Measurements from ENCODE around the gene FGF12. TPM values are rescaled to one million over a fixed set of nuclear protein-coding genes. Genes with fewer than 3 reads are reported as not detected.

Gene FGF12
- total RNA-seq, 3 donors from 2014 or later: 0.44 to 2.1 (median 0.66) TPM

DNA sequence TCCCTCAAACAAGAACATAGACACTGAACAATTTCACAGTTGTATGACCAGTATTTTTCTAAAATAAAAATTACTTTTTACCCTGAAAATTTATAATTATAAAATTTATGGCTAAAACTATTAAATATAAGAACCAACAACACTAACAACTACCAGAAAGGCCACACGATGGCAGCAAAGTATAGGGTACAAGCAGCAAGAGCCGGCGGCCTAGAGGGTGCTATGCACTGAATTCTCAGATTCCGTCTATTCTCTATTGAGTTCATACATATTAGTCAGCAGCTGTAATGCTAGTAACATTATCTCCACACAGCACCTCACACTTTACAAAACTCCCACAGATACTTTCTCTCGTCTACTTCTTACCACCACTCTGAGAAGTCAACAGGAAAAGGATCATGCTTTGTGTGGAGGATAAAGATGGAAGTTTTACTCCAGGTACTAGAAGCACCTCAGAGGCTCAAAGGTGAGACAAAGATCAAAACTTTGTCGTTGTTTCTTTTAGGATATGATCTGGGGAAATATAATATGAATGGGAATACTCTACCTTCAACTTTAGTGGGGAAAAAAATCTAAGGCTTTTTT lies 160.5 kb downstream of the FGF12 start:
- TF ChIP-seq POLR2A (IDR thresholded peaks at IDR 0.05): no peak
- TF ChIP-seq, protein P1, sequence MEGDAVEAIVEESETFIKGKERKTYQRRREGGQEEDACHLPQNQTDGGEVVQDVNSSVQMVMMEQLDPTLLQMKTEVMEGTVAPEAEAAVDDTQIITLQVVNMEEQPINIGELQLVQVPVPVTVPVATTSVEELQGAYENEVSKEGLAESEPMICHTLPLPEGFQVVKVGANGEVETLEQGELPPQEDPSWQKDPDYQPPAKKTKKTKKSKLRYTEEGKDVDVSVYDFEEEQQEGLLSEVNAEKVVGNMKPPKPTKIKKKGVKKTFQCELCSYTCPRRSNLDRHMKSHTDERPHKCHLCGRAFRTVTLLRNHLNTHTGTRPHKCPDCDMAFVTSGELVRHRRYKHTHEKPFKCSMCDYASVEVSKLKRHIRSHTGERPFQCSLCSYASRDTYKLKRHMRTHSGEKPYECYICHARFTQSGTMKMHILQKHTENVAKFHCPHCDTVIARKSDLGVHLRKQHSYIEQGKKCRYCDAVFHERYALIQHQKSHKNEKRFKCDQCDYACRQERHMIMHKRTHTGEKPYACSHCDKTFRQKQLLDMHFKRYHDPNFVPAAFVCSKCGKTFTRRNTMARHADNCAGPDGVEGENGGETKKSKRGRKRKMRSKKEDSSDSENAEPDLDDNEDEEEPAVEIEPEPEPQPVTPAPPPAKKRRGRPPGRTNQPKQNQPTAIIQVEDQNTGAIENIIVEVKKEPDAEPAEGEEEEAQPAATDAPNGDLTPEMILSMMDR (IDR thresholded peaks at IDR 0.05): peak; percentile 25 to 78 (median 76)
- TF ChIP-seq POLR2AphosphoS5 (IDR thresholded peaks at IDR 0.05): no peak
- Histone ChIP-seq H3K27ac (no peak overlapping the region), H3K4me3 (no peak overlapping the region), H3K4me1 (no peaks in the 10 kb centered on the region), H3K27me3 (no peaks in the 10 kb centered on the region), H3K36me3 (no peaks in the 10 kb centered on the region), H3K9me3 (no peaks in the 10 kb centered on the region)
- intact Hi-C loops (cut with DNase I; ENCODE audit: low total_unique reads): no loop called here
- peak; percentile 63 to 80 for DNase-seq (ENCODE audit: low spot score in 2 of 2)

DNA sequence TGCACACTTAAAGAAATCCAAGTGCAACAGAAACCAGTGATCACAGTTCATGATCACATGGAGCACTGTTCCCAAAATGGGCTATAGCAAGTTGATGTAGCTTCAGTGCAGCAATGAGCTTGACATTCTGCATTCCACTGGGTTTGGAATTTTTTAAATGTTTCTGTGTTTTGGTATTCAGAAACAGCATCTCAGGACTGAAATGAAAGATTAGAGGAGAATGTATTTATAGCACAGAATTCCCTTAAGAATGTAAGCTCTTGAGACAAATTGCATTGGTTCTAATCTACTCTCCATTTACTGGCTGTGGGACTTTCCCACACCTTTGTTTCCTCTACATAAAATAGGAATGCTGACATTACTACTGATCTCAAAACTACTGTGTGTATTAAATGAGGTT lies 162.7 kb downstream of the FGF12 start:
- H3K4me3 ChIP-seq: no peak overlapping the region
- H3K36me3 ChIP-seq: no peaks in the 10 kb centered on the region
- TF ChIP-seq, protein P1 (IDR thresholded peaks at IDR 0.05): no peak
- TF ChIP-seq POLR2AphosphoS5 (IDR thresholded peaks at IDR 0.05) (no peak), POLR2A (IDR thresholded peaks at IDR 0.05) (no peak)
- intact Hi-C loops (cut with DNase I; ENCODE audit: low total_unique reads): no loop called here
- H3K9me3 ChIP-seq: no peaks in the 10 kb centered on the region
- H3K27ac ChIP-seq: no peak overlapping the region
- H3K27me3 ChIP-seq: no peaks in the 10 kb centered on the region
- H3K4me1 ChIP-seq: no peaks in the 10 kb centered on the region
- DNase-seq (ENCODE audit: low spot score in 2 of 2): no peak

DNA sequence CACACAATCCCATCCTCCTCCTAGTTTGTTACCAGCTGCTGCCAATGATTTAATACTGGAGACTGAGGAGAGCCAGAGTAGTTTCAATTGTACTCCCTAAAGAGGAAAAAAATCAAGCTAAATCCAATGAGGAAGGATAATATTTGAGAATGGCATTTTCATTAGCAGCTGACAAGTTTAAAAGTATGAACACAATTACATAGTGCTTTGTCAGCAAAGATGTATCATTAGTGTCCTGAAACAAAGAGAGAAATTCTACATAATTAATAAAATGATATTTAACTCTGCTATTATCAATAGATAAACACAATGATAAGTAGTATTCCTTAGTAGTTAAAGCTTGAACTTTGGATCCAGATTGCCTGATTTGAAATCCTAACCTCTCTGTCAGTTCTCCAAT lies 163.9 kb downstream of the FGF12 start:
- TF ChIP-seq POLR2AphosphoS5 (IDR thresholded peaks at IDR 0.05): no peak
- no peak for TF ChIP-seq POLR2A (IDR thresholded peaks at IDR 0.05)
- TF ChIP-seq, protein P1 (IDR thresholded peaks at IDR 0.05): no peak
- DNase-seq (ENCODE audit: low spot score in 2 of 2): no peak
- intact Hi-C loops (cut with DNase I; ENCODE audit: low total_unique reads): no loop called here
- H3K9me3 ChIP-seq: no peaks in the 10 kb centered on the region
- no peaks in the 10 kb centered on the region for H3K4me1 ChIP-seq
- no peaks in the 10 kb centered on the region for H3K27me3 ChIP-seq
- no peak overlapping the region for H3K27ac ChIP-seq
- no peak overlapping the region for H3K4me3 ChIP-seq
- no peaks in the 10 kb centered on the region for H3K36me3 ChIP-seq

DNA sequence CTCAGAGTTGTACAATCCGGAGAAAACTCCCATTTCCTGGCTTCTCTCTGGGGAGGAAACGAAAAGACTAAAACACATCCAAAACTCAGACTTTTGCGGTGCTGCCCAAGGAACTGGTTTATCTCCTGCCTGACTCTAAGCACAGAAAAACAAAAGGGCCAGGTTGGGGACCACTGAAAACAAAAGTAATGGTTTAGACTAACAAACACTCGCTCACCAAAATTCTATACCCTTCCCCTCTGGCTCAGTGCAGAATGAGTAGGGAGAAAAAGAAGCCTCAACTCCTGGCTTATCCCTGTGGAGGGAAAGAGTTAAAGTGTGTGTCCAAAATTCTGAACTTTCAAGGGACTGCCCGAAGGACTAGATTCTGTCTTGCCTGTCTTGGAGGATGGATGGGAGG lies 173.6 kb downstream of the FGF12 start:
- TF ChIP-seq POLR2AphosphoS5 (IDR thresholded peaks at IDR 0.05) (no peak), POLR2A (IDR thresholded peaks at IDR 0.05) (no peak)
- TF ChIP-seq, protein P1 (IDR thresholded peaks at IDR 0.05): no peak
- Histone ChIP-seq H3K4me1 (no peaks in the 10 kb centered on the region), H3K27ac (no peak overlapping the region), H3K27me3 (no peaks in the 10 kb centered on the region), H3K36me3 (no peaks in the 10 kb centered on the region), H3K4me3 (no peak overlapping the region), H3K9me3 (peaks cover 0 to 7% of the 10 kb centered on the region in 2 donors)
- intact Hi-C loops (cut with DNase I; ENCODE audit: low total_unique reads): no loop called here
- DNase-seq (ENCODE audit: low spot score in 2 of 2): no peak

DNA sequence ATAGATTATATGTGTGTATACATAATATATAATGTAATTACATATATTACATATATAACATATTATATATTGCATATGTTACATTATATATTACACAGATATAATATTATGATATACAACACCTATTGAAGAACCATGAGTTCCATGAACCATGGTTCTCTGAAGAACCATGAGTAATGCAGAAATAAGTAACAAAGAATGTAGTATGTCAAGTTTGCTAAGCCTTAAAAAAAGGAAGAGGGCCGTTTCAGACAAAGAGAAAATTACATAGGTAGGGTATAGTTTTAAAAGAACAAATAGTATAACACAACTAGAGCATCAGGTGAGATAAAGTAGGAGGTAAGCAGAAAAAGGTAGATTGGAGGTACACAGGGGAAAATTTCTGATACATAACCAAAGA lies 177.0 kb downstream of the FGF12 start:
- Histone ChIP-seq H3K9me3 (peaks cover 0 to 5% of the 10 kb centered on the region in 2 donors), H3K4me1 (no peaks in the 10 kb centered on the region), H3K27me3 (no peaks in the 10 kb centered on the region), H3K36me3 (no peaks in the 10 kb centered on the region), H3K27ac (no peak overlapping the region), H3K4me3 (no peak overlapping the region)
- no peak for DNase-seq (ENCODE audit: low spot score in 2 of 2)
- intact Hi-C loops (cut with DNase I; ENCODE audit: low total_unique reads): no loop called here
- TF ChIP-seq, protein P1 (IDR thresholded peaks at IDR 0.05): no peak
- TF ChIP-seq POLR2A (IDR thresholded peaks at IDR 0.05): no peak

All from breast epithelium (tissue), 4 donors.